ENCODE data around the gene PECR.
"Not testable (repeated sequence)": the region's sequence is repeated elsewhere in the genome, so short reads cannot be mapped to it uniquely, and the experiment has no call there.

PECR gene

GRCh38 chr2:216103213-216103612 is 21.6 kb upstream of the PECR start:
- no peak for DNase-seq

DNA sequence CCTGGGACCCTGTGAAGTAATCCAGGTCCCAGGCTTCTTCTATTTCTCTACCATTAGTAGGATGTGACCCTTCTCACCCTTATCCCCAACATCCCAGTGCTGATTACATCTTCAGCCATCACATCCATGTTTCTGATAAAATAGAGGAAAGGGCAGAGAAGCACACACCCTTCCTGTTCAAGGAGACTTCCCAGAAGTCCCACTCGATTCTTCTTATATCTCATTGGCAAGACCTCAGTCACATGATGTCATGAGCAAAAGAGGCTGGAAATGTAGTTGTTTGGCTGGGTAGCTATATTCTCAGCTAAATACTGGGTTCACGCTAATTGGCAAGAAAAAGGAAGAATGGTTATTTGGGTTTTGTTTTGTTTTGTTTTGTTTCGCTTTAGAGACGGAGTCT is 19.5 kb upstream of the PECR start:
- DNase-seq, result no peak

GRCh38 chr2:216098421-216099334 is 17.1 kb upstream of the PECR start:
- no peak for DNase-seq

DNA sequence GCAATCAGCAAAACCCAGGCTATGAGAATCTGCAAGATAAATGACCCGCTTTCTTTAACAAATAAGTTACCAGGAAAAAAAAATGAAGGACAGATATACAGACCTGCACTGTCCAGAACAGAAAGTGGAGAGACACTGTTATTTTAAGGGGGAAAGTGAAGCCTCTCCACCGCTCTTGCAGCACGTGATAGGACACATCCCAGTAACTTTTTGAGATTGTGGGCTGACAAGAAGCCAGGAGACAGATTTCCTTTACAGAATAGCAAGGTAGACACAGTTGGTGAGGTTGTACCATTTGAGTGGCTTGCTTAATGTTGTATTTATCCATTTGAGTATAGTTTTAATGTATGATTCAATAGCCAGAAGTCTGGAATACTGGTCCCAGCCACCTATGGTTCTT is 13.1 kb upstream of the PECR start:
- no peak for DNase-seq

DNA sequence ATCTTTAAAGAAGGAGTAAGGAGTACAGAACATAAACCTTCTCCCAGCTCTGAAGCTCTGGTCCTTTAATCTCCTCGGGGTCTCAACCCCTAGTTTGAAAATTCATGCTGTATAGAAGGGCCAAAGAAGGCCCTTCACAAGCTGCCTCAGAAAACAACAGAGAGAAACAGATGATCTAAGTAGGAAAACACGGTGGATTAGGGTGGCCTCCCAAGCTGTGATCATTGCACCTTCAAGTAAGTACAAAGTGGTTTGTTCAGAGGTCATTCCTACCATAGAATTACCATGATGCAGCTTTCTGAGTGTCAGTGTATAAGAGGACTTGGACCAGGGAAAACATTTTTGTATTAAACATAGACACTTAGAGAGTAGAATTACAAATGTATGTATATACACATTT is 11.0 kb upstream of the PECR start:
- DNase-seq, result no peak

GRCh38 chr2:216090369-216090786 is 8.8 kb upstream of the PECR start:
- DNase-seq, result no peak

GRCh38 chr2:216086207-216086893 is 4.7 kb upstream of the PECR start:
- no peak for DNase-seq

DNA sequence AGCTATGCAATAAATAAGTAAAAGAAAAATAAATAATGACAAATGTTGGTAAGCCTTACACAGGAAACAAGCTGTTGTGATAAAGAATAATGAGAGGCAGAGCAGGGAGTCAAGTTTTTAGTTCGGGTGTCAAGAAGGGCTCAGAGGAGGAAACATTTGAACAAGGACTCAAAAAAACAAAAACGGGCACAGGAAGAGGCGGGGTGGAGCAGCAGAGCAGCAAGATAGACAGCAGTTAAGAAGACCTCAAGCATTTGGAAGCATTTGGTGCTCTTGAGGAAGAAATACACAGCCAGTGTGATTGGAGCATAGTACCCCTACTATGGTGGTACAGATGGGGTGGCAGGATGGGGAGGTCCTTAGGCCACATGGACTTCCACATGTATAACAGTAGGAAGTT is 2.9 kb upstream of the PECR start:
- no peak for DNase-seq

DNA sequence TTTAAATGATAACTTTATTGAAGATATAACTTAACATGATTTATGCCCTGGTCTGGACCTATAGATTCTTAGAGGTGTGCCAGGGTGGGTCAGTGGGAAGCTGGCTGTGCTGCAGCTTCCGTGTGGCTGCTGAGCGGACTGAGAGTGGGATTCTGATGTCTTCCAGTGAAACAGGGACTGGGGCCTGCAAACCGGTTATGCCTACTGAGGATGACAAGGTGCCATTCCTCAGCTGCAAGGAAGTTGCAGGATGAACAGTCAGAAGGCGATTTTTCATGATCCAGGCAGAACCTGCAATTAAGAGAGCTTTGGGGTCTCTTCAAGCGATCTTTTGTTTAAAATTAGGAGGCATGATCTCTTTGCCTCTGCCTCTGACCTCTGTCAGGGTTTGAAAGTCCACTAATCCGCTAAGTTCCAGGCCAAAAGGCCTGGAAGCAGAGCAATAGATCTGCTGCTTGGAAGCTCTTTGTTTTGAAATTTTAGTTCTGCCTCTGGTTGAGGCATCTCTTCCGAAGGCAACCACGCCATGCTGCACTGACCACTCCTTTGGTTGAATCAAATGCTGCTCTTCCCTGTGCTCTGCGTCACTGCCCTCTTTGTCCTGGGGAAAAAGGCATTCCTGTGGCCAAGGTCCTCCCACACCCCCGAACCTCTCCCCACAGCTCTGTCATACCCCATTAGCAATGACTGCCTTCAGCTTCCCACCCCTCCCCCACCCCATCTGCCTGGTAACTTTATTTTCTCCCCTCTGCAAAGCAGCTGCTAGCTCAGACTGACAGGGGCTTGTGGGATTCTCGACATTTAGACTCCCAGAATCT is 2.1 kb upstream of the PECR start:
- DNase-seq, result peak; percentile 93

DNA sequence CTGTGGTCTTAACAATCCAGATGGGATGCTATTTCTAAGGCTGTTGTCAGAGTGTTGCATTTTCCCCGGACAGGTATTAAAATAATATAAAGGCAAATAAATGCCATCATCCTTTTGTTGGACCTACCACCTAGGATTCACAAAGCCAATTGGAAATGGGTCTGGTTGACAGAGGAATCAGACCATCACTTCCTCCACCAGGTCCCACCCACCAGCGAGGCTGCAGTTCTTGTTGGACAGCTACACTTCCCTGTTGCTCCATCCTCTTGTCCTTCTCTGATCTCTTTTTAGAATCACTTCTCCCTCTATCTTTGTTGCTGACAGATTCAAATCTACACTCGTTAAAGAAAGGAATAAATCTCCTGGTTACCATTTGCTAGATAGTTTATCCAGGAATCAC is 1.2 kb upstream of the PECR start:
- peak; percentile 70 for DNase-seq

GRCh38 chr2:216082117-216082711 is 605 bp upstream of the PECR start:
- DNase-seq, result no peak

DNA sequence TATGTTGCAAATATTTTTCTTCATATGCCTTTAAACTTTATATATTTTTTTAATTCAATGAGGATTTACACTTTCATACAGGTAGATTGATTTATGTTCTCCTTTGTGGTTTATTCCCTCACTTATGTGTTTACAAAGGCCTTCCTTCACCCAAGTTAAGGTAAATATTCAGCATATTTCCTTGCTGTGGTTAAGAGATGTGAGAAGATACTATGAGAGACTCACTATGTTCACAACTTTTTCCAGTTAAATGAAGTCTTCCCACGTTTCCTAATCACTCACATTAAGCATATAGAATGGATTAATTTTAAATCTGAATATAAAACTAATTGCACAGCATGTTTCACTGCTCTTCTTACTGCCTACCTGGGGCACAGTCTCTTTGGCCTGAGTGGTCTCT is 597 bp downstream of the PECR start:
- no peak for DNase-seq

GRCh38 chr2:216080048-216080447 is 1.6 kb downstream of the PECR start:
- not testable (repeated sequence) for DNase-seq

DNA sequence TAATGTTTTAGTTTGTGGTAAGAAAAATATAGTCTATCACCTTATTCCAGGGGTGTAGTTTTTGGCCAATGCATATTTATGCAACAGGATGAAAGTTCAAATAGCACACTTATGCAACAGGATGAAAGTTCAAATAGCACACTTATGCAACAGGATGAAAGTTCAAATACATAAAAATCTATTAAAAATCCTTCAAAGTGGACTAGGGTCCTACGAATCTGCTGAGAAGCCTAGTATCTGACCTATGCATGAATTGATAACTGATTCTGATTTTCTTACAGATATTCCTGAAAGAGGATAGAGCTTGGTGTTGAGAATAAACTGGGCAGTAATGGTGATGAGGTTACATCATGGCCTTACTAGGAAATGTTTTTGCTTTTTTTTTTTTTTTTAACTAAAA is 2.8 kb downstream of the PECR start:
- DNase-seq, result no peak

GRCh38 chr2:216075510-216076485 is 5.8 kb downstream of the PECR start:
- DNase-seq, result no peak

DNA sequence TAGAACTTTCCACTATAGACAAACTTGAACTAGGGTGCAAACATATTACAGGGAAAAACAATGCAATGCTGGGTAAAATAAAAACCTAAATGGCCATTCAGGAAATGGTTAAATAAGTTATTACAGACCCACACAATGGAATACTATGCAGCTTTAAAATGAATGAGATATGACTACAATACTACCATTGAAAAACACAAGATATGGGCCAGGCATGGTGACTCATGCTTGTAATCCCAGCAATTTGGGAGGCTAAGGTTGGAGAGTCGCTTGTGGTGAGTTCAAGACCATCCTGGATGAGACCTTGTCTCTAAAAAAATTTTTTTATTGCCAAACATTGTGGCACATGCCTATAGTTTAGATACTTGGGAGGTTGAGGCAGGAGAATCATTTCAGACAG is 6.8 kb downstream of the PECR start:
- no peak for DNase-seq

GRCh38 chr2:216074380-216074779 is 7.2 kb downstream of the PECR start:
- no peak for DNase-seq

DNA sequence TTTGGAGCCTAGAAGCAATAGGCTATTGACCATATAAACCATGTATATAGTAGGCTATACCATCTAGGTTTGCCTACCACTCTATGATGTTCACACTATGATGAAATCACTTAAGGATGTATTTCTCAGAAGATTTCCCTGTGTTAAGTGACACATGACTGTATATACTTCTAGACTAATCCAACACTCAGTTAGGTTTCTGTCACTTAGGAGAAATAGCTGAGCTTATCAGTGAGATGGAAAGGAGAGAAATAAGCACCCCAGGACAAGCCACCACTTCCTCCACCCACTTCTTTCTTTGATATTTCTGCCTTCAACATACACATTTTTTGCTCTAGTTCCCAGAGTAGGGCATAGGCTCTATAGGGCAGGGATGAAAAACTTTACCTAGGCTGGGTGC is 7.8 kb downstream of the PECR start:
- no peak for DNase-seq

GRCh38 chr2:216072473-216072872 is 9.1 kb downstream of the PECR start:
- no peak for DNase-seq

- DNase-seq, result no peak
Observed at GRCh38 chr2:216071111-216071851, 10.3 kb downstream of the PECR start.

- DNase-seq, result no peak
Observed at GRCh38 chr2:216070195-216070594, 11.4 kb downstream of the PECR start.
